HCEC 1CT (cell line): Measurements from ENCODE around the gene CCDC43.
A peak's percentile ranks its signal among the peaks of the same experiment; 100 is the strongest.
"Not testable (repeated sequence)": the region's sequence is repeated elsewhere in the genome, so short reads cannot be mapped to it uniquely, and the experiment has no call there.

Experiments used
- DNase-seq: peaks from one replicate; pipeline ENCODE4 v3.0.0-alpha.2; 2017

The CCDC43 gene

GRCh38 chr17:44666006-44666405, 23.6 kb downstream of the CCDC43 start:
- DNase-seq, result no peak

DNA sequence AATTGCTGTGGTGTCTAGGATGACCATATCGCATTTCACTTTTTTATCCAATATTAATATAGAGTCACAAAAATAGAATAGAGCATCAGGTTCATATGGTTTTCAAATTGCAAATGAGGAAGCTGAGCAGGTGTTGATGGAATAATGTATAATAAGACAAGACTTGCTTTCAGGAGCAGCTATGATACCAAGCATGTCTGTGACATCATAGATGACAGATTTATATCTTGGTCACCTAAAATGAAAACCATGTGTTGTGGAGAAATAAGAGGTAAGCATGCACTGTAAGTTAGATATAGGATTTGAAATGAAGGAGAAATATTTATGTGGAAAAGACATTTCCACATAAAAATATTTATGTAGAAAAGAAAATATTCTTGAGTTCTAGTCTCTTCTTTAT, 24.7 kb downstream of the CCDC43 start:
- DNase-seq, result no peak

DNA sequence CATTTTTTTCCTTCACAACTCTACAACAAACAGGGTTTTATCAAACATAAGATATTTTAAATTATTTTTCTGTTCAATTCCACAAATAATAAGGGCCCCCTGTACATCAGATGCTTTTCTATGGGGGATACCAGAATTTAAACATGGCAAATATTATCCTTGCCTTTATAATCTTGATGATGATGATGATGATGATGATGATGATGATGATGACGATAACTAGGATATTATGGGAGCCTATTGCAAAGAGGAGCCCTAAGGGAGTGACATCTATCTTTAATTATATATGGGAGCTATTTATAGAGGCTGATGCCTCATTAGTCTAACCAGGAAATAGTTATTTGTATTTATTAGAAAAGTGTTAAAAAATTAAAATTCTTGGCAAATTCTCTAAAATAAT, 26.5 kb downstream of the CCDC43 start:
- no peak for DNase-seq

- DNase-seq, result no peak
Observed at GRCh38 chr17:44661835-44662234, 27.7 kb downstream of the CCDC43 start.

- no peak for DNase-seq
Observed at GRCh38 chr17:44655983-44656710, 33.4 kb downstream of the CCDC43 start, which contains the start of gene MEIOC. MEIOC (plus strand) TSS chr17:44656468; CDS start chr17:44656614, 146 bp downstream.

DNA sequence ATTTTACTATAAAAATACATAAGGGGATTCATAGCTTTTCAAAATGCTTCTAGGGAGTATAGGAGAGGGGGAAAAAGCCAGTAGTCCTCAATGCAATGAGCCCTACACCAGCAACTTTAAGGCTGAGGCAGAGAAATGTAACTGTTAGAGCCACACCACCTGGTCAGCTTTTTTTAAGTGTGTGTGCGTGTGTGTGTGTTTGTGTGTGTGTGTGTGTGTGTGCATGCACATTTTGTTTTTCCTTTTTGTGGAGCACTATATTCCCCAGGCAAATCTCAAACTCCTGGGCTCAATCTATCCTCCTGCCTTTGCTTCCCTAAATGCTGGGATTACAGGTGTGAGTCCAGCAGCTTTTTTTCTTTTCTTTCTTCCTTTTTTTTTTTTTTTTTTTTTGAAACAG, 35.6 kb downstream of the CCDC43 start:
- DNase-seq, result no peak

DNA sequence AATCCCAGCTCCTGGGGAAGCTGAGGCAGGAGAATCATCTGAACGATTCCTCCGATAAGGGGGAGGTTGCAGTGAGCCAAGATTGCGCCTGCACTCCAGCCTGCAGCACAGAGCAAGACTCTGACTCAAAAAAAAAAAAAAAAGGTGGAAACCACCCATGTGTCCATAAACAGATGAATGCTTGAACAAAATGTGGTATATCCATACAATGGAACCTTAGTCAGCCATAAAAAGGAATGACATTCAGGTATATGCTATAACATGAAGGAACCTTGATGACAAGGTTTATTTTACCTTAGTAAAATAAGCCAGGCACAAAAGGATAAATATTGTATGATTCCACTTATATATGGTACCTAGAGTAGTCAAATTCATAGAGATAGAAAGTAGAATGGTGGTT, 36.2 kb downstream of the CCDC43 start:
- no peak for DNase-seq

DNA sequence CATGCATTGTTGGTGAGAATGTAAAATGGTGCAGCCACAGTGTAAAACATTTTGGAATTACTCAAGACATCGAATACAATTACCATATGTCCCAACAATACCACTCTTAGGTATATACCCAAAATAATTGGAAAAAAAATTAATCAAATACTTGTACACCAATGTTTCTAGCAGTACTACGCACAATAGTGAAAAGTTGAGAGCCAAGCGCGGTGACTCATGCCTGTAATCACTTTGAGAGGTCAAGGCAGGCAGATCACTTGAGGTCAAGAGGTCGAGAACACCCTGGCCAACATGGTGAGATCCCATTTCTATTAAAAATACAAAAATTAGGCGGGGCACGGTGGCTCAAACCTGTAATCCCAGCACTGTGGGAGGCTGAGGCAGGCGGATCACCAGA, 36.8 kb downstream of the CCDC43 start:
- DNase-seq, result no peak

GRCh38 chr17:44651228-44651627, 38.3 kb downstream of the CCDC43 start:
- no peak for DNase-seq

DNA sequence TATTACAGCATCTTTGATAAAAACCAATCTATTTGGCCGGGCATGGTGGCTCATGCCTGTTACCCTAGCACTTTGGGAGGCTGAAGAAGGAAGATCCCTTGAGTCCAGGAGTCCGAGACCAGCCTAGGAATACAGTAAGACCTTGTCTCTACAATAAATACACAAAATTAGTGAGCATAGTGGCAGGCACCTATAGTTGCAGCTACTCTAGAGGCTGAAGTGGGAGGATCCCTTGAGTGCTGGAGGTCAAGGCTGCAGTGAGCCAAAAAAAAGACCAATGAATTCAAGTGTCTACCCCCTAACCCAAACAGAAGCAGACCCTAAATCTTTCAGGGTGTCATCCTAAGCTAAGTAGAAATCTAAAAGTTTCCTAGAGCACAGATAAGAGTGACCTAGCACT, 40.6 kb downstream of the CCDC43 start:
- DNase-seq, result no peak

DNA sequence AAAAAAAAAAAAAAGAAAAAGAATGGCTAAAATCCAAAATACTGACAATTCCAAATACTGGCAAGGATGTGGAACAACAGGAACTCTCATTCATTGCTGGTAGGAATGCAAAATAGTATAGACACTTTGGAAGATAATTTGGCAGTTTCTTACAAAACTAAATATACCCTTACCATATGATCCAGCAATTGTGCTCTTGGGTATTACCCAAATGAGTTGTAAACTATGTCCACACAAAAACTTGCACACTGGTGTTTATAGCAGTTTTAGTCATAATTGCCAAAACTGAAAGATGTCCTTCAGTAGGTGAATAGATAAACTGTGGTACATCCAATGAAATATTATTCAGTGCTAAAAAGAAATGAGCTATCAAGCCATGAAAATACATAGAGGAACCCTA, 41.8 kb downstream of the CCDC43 start:
- no peak for DNase-seq

- no peak for DNase-seq
Observed at GRCh38 chr17:44646280-44646679, 43.3 kb downstream of the CCDC43 start.

DNA sequence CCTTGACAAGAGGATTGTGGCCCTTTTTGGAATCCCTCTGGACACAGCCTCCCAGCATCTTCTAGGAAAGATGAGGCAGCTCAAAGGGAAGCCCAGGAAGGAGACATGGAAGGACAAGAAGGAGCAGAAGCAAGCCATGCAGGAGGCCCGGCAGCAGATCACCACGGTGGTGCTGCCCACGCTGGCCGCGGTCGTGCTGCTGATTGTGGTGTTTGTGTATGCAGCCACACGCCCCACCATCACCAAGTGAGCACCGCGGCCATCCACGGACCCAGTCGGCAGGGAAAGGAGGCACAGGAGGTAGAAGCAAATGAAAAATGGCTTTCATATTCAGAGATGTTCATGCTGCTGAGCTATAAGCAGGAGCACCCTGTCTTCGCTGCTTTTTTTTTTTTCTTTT, 44.2 kb downstream of the CCDC43 start:
- DNase-seq, result no peak

DNA sequence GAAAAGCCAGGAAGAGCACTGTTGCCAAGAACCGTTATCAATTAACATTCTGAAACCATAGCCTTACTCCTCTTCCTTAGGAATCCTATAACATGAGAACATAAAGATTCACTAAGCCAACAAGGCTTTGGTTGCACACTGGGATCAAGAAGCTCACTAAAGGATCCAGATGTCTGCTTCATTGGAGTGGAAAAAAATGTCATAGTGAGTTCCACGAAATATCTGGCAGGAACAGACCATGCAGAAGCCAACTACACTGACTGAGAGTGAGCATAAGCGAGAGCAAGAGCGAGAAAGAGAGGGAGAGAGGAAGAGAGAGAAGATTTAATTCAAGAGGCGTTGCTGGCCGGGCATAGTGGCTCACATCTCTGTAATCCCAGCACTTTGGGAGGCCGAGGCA, 46.7 kb downstream of the CCDC43 start:
- DNase-seq, result no peak

DNA sequence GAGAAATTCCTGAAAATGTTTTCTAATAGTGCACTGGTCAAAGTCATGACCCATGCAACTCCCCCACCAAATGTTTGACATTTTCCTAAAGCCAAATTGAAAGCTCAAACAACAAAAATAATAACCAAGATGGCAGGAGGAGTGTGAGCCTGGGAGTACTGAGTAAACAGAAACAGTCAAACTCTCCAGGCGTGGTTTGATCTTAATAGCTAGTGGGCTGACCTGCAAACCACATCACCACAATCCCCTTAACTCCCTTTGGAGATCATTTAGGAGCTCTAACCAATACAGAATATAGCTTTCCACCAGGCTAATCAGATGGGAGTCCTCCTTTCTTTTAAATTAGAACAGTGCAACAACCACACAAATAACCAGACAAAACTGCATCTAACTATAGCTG, 52.5 kb downstream of the CCDC43 start:
- DNase-seq, result no peak

DNA sequence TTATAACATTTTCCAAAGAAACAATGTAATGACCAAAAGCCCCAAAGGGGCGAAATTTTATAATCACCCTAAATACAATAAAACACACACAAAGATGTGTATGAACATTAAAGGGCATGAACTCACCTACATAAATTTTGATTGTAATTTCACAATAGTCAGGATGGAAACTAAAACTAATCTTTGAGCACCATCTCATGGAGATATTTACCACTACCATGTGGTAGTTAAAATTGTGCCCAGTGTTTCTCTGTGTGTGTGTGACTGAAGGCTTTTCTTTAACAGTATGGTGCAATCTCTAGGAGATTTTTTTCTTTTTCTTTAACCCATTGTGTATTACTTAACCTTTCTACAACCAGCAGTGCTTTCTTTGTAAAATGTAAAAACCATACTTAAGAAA, 53.0 kb downstream of the CCDC43 start:
- DNase-seq, result peak; percentile 53

GRCh38 chr17:44634401-44634800, 55.2 kb downstream of the CCDC43 start:
- DNase-seq, result not testable (repeated sequence)

GRCh38 chr17:44633998-44634397, 55.6 kb downstream of the CCDC43 start:
- no peak for DNase-seq

GRCh38 chr17:44630703-44631102, 58.9 kb downstream of the CCDC43 start:
- no peak for DNase-seq

DNA sequence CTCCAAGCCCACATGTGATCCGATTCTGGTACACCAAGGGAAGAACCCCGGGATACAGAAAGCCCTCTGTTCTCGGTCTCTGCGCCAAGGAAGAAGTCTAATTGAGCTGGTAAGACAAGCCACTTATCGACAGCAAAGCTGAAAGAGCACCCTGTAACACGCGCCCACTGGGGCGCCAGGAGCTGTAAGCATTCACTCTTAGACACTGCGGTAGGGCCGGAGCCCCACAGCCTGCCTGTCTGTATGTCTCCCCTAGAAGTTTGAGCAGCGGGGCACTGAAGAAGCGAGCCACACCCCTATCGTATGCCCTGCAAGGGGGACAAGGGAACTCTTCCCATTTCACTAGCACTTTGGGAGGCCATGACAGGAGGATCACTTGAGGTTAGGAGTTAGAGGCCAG, 60.3 kb downstream of the CCDC43 start:
- DNase-seq, result no peak

DNA sequence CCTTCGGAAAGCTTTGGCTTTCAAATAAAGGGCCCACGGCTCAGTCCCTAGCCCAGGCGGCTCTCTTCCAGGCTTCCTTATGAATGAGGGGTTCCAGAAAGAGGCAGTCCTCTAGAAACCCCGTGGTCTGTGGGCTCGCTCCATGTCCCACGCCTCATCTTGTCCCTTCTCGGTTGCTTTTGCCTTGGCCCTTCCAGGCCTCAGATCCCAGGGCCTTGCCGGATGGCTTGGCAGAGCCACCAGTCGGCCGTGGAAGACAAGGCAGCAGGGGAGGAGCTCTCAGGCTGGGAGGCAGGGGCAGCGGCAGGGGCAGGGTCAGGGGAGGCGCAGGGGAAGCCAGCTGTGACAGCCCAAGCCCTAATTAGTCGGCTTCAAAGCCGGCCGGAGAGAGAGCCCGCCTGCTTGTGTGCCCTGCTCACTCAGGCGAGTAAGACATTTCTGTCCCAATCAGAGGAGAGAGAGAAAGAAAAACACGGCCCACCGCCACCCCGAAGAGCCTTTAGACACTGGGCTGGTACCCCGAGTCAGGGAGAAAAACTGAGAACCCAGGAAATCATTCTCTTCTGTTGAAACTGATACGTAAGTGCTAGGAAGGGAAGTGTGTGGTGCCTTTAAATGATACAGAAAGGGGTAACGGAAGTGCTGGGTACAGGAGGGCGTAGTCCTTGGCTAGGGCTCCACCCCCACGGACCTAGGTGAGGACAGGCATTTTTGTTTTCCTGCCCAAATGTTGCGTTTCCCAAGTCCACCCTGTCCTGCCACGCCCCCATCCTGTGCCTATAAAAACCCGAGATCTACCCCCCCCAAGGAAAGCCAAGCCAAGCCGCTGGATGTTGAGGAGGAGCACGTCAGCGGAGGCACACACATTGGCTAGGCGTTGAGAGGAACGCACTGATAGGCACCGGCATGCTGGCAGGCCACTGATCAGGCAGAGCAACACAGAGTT, 61.1 kb downstream of the CCDC43 start:
- DNase-seq, result no peak

DNA sequence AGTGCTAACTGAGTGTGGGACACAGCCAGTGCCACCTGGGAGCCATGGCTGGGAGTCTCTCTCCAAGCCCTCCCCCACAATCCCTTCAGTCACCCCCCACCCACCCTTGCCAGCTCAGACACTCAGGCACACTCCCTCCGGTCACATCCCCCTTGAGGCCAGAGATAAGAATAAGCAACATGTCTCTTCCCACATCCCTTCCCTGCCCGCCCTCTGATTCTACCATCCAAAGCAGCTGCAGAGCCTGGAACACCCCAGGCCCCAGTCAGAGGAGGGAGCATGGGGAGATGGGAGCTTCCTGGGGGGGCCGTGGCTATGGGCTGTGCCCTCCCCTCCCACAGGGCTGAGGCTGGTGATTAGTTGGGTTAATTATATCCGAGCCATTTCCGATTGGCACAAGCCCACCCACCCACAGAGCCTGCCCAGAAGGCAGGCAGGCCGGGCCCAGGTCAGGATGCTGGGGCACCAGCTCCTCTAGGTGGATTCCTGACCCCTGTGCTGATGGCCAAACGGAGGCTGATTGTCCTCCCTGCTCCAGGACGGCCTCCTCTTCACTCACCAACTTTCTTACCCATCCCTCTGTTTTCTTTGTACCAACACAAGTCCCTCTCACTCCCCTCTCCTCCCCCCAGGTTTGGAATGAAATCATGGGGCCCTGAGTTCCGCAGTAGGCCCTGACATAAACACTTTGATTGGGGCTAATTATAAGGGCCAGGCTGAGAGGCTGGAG, 61.9 kb downstream of the CCDC43 start:
- no peak for DNase-seq
